Liver (tissue), 3 donors: ENCODE results near the gene RASSF10.

Experiments used
- EGR1 ChIP-seq, 2 donors: IDR thresholded peaks; 2 replicates each; pipeline ENCODE4 v1.6.1; 2016 to 2018; ENCODE audit warnings: antibody characterized with exemption in 2 of 2, low read depth in 2 of 2
- FOXA1 ChIP-seq: IDR thresholded peaks from 2 replicates; pipeline ENCODE4 v1.6.1; 2016; ENCODE audit warnings: antibody characterized with exemption
- GABPA ChIP-seq, 2 donors: IDR thresholded peaks in 1 of 2; conservative IDR thresholded peaks in 1 of 2; 2 replicates each; pipeline ENCODE4 v1.6.1; 2016; ENCODE audit warnings: antibody characterized with exemption in 2 of 2, mild to moderate bottlenecking in 1 of 2, moderate library complexity in 1 of 2
- HNF4G ChIP-seq: IDR thresholded peaks from 2 replicates; pipeline ENCODE4 v1.6.1; 2016; ENCODE audit warnings: antibody characterized with exemption
- JUND ChIP-seq, 2 donors: IDR thresholded peaks; 2 replicates each; pipeline ENCODE4 v1.6.1; 2016; ENCODE audit warnings: antibody characterized with exemption in 2 of 2
- RAD21 ChIP-seq, 2 donors: IDR thresholded peaks; 2 replicates each; pipeline ENCODE4 v1.6.1; 2016; ENCODE audit warnings: antibody characterized with exemption in 2 of 2, mild to moderate bottlenecking in 2 of 2
- TAF1 ChIP-seq: conservative IDR thresholded peaks from 2 replicates; pipeline ENCODE4 v1.6.1; 2016; ENCODE audit warnings: antibody characterized with exemption, mild to moderate bottlenecking
- YY1 ChIP-seq: IDR thresholded peaks from 2 replicates; pipeline ENCODE4 v1.6.1; 2016; ENCODE audit warnings: antibody characterized with exemption, mild to moderate bottlenecking
- TF ChIP-seq, protein P1 (sequence below): fragments of 150-350 bp; IDR thresholded peaks from 2 replicates; pipeline ENCODE4 v1.5.1; 2017; ENCODE audit warnings: improper control_type of control experiment, low read depth, low read length; ENCODE audit not compliant: missing input control
- TF ChIP-seq, protein P2 (sequence below): IDR thresholded peaks from 2 replicates; pipeline ENCODE4 v1.6.1; 2016; ENCODE audit warnings: antibody characterized with exemption
- TF ChIP-seq, protein P3 (sequence below): IDR thresholded peaks from 2 replicates; pipeline ENCODE4 v1.6.1; 2016; ENCODE audit warnings: antibody characterized with exemption
- TF ChIP-seq, protein P4 (sequence below): IDR thresholded peaks from 2 replicates; pipeline ENCODE4 v1.6.1; 2016; ENCODE audit warnings: antibody characterized with exemption
- donor health status: healthy.
- donor health status: healthy.

DNA sequence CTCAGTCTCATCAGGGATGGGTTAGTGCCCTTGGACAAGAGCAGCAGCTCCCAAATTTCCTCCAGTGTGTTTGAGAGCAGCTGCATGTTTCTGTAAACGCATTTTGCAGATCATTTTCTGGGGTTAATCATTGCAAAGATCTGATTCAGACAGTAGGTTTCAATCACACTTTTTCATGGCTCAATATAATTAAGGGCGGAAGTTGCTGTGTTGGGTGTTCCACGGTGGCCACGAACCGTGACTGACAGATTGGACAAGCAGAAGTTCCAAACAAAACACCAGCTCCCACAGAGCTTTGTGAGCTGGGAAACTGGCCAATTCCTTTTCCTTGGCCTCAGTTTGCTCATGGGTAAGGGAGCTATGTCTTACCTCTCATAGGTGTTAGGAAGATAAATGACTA is 8.4 kb upstream of the RASSF10 start:
- TF ChIP-seq, protein P1, sequence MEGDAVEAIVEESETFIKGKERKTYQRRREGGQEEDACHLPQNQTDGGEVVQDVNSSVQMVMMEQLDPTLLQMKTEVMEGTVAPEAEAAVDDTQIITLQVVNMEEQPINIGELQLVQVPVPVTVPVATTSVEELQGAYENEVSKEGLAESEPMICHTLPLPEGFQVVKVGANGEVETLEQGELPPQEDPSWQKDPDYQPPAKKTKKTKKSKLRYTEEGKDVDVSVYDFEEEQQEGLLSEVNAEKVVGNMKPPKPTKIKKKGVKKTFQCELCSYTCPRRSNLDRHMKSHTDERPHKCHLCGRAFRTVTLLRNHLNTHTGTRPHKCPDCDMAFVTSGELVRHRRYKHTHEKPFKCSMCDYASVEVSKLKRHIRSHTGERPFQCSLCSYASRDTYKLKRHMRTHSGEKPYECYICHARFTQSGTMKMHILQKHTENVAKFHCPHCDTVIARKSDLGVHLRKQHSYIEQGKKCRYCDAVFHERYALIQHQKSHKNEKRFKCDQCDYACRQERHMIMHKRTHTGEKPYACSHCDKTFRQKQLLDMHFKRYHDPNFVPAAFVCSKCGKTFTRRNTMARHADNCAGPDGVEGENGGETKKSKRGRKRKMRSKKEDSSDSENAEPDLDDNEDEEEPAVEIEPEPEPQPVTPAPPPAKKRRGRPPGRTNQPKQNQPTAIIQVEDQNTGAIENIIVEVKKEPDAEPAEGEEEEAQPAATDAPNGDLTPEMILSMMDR, result no peak
- TF ChIP-seq YY1 (no peak), FOXA1 (no peak), GABPA (IDR thresholded peaks at IDR 0.05 in 1 of 2, conservative IDR thresholded peaks at IDR 0.05 in 1 of 2) (no peak), RAD21 (IDR thresholded peaks at IDR 0.05) (no peak), TAF1 (no peak), JUND (IDR thresholded peaks at IDR 0.05) (no peak), EGR1 (IDR thresholded peaks at IDR 0.05; ENCODE audit: low read depth in 2 of 2) (no peak), HNF4G (no peak)
- TF ChIP-seq, protein P2, sequence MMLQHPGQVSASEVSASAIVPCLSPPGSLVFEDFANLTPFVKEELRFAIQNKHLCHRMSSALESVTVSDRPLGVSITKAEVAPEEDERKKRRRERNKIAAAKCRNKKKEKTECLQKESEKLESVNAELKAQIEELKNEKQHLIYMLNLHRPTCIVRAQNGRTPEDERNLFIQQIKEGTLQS, result no peak
- TF ChIP-seq, protein P3, sequence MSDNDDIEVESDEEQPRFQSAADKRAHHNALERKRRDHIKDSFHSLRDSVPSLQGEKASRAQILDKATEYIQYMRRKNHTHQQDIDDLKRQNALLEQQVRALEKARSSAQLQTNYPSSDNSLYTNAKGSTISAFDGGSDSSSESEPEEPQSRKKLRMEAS, result no peak
- TF ChIP-seq, protein P4, sequence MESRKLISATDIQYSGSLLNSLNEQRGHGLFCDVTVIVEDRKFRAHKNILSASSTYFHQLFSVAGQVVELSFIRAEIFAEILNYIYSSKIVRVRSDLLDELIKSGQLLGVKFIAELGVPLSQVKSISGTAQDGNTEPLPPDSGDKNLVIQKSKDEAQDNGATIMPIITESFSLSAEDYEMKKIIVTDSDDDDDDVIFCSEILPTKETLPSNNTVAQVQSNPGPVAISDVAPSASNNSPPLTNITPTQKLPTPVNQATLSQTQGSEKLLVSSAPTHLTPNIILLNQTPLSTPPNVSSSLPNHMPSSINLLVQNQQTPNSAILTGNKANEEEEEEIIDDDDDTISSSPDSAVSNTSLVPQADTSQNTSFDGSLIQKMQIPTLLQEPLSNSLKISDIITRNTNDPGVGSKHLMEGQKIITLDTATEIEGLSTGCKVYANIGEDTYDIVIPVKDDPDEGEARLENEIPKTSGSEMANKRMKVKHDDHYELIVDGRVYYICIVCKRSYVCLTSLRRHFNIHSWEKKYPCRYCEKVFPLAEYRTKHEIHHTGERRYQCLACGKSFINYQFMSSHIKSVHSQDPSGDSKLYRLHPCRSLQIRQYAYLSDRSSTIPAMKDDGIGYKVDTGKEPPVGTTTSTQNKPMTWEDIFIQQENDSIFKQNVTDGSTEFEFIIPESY, result no peak
